GM19193 (cell line): ENCODE results near the gene PTPRN2.

Source experiments
- POLR2A ChIP-seq: IDR thresholded peaks from 4 replicates; pipeline ENCODE4 v1.6.1; 2011; ENCODE audit not compliant: insufficient read depth, insufficient read length; ENCODE audit errors: extremely low read depth

The PTPRN2 gene

GRCh38 chr7:158538156-158538946 lies 49.3 kb downstream of the PTPRN2 start:
- TF ChIP-seq POLR2A: no peak

GRCh38 chr7:158537516-158537882 lies 50.1 kb downstream of the PTPRN2 start:
- no peak for TF ChIP-seq POLR2A

- TF ChIP-seq POLR2A: no peak
Measured at GRCh38 chr7:158536871-158537515, 50.6 kb downstream of the PTPRN2 start.

GRCh38 chr7:158535079-158535478 lies 52.5 kb downstream of the PTPRN2 start:
- TF ChIP-seq POLR2A: no peak

DNA sequence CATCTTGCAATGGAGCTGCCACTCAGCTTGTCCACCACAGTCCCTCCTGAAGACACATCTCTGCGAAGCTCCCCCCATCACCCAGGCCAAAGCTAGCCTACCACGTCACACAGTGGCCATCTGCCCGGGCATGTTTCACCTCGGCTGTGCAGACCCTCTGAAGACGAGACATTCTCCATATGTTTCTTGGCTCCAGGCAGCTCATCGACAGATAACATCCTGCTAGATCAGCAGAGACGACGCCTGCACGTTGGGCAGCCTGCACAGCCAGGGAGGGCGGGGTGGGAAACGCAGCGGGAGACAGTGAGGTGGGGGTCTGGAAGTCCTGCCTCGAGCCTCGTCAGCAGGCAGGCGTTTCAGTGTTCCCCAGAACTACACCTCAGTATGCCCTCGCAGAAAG lies 53.0 kb downstream of the PTPRN2 start:
- no peak for TF ChIP-seq POLR2A

DNA sequence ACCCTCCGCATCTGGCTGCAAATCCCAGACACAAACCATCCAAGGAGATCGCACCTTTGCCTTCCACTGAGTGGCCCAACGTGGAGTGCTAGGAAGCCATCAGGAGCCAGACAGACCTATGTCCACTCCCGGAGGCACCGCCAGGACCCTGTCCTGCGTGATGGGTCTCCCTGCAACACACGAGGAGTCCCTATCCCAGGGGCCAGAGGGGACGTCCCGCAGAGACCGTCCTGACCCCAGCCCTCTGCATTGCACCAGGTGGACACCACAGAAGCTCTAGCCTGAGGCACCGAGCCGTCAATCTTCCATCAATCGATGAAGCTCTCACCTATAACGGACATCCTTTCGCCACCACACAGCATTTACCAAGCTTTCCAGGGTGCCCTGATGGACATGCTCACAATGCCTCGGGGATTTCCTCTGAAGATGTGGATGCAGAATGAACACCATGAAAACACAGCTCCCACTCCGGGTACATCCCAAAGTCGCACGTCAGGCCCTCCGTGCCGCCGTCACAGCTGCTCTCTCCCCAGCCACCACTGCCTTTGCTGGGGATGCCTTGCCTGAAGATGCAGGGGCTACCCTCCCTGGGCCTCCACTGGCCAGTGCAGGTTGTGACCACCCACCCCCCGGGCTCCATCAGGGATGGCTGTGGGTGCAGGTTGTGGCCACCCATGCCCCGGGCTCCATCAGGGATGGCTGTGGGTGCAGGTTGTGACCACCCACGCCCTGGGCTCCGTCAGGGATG lies 54.1 kb downstream of the PTPRN2 start:
- TF ChIP-seq POLR2A: no peak

DNA sequence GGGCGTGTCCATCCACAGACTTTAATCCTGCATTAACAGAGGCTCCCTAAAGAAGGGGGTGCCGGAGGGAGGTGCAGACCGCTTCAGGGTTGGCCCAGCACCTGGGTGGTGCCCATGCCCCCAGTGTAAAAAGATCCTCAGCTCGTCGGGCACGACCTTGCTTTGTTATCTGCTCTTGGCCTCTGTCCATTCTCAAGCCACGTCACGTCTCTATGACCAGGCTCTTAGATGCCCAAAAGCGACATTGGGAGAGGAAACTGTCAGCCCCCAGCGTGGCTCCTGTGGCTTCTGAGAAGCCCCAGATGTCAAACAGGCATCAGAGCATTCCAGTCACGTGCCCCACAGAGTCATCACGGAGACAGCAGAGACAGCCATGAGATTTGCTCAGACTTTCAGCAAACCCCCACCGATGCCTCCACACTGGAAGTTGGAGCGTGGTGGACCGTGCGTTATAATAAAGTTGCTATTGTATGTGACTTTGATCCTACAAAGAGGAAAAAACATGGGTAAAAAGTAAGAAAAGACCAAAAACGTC lies 55.5 kb downstream of the PTPRN2 start:
- TF ChIP-seq POLR2A: no peak

- TF ChIP-seq POLR2A: no peak
Measured at GRCh38 chr7:158531661-158532060, 56.0 kb downstream of the PTPRN2 start.

DNA sequence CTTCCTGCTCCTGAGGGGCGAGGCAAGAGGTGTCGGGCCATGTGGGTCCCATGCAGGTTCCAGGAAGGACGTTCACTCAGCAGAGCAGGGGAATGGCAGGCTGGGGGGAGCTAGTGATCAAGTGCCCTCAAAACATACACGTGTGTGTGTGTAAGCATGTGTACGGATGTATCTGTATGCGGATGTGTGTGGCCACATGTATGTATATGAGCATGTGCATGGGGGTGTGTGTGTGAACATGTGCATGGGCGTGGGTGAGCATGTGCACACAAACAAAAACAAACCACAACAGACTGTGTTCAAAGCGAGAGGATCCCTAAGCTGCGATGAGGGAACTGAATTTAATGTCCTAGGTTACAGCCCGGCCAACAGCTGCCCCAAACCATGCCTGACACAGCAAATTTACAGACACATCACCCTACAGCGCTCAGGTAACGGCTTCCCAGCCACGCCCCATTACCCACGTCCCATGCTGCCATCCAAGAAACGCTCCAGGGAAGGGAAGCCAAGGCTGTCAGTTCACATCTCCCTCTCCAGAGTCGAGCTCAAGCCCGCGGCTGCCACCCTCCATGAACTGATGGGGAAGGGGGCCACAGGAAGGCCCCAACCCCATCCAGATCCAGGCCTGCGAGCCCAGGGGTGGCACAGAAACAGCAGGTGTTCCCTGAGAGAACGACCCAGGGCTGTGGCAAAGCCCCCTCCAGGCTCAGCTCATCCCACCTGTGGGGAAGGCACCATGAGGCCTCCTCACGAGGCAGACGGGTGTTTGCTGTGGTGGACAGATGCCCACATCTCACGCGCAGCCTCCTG lies 56.6 kb downstream of the PTPRN2 start:
- no peak for TF ChIP-seq POLR2A

DNA sequence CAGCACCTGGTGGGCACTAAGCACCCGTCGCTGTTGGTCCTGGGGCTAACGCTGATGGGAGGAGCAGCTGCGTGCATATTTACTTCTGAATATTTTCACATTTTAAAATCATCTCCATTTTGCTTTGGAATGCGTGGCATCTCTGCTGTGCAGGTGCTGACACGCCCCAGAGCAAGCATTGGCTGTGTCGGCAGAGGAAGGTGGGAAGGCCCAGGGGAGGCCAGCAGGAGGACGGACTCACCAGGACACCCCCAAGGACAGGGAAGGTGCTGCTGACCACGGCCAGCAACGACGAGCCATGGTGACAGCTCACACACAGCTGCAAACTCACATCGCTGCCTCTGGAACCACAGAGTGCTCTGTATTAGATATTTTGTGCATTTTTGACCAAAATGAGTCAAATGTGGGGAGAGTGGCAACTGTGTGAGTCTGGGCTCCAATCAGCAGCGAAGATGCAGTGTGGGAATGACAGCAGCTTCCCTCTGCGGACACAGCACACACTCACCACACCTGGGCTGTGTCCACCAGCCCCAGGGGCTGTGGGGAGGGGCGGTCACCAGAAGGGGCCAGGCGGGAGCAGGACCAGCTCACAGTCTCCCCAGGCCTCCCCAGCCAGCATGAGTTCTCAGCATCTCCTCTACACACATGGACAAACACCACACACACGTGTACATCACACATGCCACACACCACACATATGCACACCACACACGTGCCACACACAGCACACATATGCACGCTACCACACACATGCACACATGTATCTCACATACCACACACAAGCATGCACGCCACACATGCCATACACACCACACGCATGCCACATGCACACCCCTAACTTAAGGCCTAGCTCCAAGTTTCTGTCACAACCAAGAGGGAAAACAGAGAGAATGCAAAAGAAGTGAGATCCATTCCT lies 58.2 kb downstream of the PTPRN2 start:
- TF ChIP-seq POLR2A: no peak

DNA sequence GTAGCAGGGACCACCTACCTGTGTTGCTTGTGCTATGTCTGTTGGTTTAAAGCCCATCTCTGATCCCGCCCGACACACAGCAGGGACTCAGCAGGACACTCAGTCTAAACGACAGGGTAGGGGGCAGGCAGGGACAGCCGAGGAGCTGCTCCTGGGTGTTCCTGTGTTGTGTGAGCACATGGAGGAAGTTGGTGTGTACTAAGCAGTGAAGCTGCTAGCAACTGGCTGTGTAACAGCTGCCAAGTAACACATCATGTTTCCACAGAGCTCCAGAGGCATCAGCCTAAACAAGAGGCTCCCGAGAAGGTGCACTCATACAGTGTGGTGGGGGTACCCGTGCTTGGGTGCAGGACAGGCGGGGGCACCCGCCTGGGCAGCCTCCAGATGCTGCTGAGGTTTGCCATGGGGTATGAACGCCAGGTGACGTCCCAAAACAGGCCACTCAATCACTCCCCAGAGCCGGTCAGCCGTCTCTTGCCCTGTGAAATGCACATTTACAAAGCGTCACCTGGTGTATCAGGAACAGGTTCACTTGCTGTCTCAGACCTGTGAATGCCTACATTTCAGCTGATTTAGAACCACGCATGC lies 59.6 kb downstream of the PTPRN2 start:
- no peak for TF ChIP-seq POLR2A

DNA sequence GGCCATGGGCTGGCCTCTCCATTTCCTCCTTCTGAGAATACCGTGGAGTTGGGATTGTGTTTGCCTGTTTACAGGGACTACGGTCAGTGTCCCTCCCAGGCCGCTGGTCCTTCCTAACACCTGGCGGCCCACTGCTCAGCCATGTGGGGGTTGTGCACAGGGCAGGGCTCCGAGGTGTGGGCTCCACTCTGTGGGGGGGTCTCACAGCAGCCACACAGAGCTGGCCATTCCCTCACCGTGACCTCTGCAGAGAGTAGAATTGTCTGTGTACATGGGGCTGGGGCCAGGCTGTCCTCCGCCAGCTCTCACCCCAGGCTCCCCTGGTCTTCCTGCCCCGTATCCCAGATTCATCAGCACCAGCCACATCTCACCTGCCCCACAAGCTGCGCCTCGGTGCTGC lies 60.1 kb downstream of the PTPRN2 start:
- no peak for TF ChIP-seq POLR2A

DNA sequence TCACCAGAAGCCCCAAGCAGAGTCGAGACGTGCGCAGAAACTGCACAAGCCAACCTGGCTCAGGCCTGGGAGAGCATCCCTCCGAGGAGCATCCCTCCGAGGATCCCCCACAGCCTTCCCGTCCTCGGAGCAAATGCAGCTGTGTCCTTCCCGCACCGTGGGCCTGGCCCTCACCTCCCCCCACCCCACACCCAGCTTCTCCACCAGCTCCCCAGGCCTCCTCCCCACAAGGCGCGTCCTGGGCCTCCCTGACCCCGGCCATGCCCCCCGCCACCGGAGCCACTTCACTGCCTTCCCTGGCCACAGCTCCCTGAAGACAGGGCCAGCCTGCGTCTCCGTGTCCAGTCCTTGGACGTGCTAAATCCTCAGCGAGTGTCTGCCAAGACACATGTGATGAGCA lies 60.6 kb downstream of the PTPRN2 start:
- no peak for TF ChIP-seq POLR2A
